Measurements from ENCODE around the gene PAX2.

Gene PAX2

DNA sequence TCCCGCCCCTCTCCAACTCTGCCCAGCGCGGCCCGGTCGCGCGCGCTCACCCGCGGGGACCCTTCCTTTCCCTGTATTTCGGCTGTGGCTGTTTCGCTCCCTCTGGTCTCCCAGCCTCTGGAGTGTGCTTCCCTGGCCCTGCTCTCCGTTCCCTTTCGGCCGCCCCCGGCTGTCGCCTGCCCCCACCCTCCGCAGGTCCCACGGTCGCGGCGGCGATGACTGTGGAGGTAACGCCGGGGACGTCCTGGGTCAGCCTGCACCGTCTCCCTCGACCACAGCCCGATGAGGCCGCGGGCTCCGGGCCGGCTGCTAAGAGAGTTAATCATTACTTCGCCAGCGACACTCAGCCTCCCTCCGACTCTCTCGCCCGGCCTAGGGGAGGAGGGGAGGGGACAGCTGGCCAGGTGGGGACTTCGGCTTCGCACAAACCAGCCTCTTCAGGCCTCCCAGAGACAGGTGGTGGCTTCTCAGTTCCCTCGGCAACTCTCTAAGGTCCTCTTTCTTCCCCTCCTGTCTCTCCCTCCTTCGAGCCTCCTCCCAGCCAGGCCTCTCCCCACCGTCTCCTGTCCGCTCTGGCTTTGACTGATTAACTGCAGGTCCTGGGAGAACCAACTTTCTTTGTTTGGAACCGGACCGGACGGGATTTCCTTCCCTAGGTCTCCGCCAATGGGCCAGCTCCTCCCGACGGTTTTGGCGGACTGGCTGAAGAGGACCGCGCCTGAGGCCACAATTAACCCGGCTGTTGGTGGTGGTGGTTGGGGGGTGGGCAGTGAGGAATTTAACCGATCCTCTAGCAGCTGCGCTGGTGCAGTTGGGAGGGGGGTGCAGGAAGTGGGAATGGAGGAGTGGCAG, 5.6 kb upstream of the PAX2 start:
- no peak for DNase-seq (ENCODE audit: low spot score)

DNA sequence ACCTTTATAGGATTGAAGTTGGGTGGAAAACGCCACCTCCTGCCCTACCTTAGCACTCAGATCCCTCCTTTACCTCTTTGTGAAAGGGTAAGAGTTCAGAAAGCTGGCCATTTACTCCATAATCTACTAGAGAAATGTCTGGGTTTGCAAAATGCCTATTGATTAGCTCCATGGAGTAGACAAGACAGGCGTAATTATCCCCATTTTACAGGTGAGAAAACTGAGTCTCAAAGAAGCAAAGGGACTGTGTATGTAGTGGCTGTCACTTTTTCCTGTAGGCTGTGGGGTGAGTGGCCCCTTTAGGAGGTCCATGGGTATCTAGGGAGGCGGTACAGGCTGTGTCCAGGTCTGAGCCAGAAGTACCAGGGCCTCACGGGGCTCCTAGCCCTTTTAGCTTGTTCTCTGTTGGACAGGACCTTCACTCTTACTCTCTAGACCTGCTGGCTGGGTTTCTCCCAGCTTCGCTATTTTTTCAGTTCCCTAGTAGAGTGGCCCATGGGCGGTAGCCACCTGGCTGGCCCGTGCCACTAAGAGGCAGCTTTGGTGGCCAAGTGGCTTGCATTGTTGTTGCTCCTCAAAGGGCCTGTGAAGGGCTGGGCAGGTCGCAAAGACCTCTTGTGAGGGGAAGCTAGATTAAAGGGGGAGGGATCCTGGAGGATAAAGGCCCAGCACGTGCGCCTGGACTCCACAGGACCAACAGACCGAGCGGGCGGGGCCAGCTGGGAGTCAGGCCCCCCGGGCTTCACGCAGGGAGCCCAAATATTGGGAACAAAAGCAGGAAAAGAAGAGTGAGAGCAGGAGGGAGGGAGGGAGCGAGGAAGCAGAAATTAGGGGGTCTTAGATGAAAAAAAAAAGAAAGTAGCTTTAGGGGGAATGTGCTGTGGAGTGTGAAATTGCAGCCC, 4.7 kb upstream of the PAX2 start:
- DNase-seq (ENCODE audit: low spot score): no peak

DNA sequence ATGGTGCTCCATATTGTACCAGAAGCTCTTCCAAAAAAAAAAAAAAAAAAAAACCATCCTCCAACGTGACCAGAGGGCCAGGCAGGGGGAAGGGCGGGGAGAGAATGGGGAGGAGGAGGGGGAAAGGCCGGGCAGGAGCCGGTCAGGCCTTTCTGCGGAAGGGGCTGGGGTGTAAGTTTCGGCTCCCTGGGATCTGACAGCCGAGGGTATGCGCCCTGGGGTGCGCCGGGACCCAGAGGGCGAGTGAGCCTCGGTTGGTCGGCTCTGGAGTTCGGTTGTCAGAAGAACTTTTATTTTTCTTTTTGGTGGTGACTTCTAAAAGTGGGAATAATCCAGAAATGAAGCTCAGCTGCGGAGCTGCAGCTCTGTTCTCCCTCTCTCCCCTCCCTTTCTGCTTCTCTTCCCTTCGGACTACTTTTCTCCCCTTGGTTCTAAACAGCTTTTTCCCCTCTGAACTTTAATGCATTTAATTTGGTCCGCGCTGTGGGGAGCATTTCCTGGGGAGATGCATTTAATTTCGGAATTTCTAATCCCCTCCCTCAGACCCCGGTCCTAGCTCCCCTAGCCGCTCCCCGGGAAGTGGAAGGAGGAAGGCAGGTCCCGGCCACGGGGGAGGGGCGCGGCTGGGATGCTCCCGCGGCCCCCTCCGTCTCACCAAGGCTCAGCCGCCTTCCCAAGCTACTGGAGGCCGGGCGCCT, 3.9 kb upstream of the PAX2 start:
- no peak for DNase-seq (ENCODE audit: low spot score)

DNA sequence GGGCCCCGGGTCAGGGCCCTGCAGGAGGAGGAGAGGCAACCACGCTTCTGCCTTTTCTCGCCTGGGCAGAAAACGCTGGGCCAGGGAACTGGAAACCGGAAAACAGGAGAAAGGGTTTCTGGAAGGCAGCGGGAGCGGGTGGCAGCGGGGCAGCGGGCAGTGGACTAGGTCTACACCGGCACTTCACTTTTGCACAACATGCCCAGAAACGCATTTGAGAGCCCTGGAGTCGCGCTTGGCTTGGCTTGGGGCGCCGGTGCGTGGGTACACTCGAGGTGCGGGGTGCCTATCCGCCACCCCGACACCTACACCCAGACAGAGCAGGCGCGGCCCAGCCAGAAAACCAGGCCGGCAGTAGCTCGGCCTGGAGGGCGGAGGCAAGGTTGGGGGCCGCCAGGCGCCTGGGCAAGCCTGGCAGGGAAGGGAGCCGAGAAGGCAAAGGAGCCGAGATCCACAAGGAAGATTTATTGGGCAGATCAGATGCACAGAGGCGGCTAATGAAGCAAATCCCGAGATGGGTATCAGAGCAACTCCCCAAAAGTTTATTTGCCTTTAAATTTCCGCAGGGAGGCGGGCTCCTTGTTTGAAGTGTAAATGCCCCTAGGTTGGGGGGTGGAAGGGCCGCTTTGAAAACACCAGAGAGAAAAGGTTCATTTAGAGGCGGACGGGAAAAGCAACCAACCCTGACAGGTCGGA, 3.2 kb upstream of the PAX2 start:
- no peak for DNase-seq (ENCODE audit: low spot score)

DNA sequence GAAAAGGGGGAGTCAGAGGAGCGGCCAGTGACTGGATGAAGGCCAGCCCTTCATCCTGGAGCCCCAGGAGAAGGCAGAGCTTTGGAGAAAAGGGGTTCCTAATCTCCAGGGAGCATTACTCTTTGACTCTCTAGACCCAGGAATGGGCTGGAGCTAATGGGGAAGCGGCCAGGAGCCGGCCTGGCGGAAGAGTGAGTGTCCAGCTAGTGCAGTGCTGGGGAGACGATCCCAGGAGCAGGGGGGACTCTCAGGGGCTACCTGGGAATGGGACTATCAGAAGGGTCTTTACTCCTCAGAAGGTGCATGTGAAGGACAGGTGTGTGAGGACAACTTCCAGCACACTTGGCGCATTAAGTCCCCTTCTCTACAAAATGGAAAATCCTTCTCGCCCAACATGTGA, 2.4 kb upstream of the PAX2 start:
- DNase-seq (ENCODE audit: low spot score): no peak

DNA sequence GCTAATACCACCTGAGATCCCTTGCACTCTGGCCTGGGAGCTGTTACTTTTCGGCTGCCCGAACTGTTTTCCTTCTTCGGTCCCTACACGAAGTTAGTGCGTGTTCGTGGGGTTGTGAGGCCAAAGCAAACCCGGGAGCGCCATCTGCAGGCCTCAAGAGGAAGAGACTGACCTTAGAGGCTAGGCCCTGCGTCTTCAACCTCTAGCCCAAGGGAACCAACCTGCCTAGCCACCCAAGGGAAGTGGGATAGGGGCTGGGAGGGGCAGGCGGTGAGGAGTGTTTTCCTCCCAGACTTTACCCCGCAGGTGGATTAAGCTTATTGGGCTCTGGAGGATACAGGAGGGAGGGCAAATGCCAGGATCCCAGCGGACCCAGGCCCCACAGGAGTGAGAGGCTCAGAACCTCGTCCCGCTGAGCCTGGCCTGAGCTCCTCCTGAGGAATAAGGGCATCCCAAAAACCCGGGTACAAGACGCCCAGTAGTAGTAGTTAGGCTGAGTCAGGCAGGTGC, 1.7 kb upstream of the PAX2 start:
- DNase-seq (ENCODE audit: low spot score): no peak

DNA sequence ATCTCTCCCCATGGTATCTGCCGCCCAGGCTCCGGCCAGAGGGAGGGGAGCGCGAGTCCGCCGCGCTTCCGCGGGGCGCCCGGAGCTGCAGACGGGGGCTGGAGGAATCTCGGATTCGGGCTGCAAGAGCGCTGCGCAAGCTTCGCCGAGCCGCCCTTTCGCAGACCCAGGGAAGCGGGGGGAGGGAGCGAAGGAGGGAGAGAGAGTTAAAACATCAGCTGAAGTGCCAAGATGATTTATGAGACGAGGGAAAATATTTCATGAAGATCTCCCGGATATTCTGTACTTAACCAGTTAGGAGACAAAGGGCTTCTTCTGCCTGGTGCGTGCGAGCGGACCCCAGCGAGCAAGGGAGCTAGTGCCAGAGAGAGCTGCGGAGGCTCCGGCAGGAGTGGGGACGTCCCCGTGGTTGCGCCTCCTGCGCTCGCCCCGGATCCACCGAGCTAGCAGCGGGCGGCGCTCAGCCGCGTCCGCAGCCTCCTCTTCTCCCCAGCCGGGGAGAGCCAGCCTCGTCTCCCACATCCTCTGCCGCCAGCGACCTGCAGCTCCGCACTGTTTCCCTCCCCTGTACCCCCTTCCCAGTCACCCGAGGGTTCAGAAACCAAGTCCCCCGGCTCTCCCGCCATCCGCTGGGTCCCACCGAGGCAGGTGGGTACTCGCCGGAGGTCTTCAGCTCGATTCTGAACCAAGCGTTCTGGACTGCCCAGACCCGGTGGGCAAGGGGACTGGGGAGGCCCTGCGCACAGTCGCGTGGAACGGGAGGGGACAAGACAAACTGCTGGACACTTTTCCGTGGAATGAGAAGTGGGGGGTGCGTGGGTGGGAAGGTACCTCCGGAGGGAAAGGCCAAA, 1.0 kb upstream of the PAX2 start:
- no peak for DNase-seq (ENCODE audit: low spot score)

DNA sequence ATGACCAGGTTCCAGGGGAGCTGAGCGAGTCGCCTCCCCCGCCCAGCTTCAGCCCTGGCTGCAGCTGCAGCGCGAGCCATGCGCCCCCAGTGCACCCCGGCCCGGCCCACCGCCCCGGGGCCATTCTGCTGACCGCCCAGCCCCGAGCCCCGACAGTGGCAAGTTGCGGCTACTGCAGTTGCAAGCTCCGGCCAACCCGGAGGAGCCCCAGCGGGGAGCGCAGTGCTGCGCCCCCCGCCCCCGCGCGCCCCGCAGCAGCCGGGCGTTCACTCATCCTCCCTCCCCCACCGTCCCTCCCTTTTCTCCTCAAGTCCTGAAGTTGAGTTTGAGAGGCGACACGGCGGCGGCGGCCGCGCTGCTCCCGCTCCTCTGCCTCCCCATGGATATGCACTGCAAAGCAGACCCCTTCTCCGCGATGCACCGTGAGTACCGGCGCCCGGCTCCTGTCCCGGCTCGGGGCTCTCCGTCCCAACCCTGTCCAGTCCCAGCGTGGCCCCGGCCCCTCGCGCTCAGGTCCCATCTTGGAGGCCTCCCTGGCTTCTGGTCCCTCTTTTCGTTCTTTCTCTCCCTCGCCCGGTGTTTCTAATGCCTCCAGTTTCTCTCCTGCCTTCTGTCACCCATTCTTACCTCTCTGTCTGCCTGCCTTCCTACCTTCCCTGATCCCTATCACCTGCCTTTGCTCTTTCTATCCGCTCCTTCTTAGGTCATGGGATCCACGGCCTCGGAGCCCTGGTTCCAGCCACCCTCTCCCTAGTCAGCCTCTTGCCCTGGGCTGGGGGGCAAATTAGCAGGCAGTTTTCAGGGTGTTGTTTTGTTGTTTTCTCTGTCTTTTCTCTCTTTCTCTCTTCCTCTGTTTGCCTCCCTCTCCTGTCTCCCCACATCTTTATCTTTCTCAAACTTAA, 751 bp downstream of the PAX2 start:
- no peak for DNase-seq (ENCODE audit: low spot score)

DNA sequence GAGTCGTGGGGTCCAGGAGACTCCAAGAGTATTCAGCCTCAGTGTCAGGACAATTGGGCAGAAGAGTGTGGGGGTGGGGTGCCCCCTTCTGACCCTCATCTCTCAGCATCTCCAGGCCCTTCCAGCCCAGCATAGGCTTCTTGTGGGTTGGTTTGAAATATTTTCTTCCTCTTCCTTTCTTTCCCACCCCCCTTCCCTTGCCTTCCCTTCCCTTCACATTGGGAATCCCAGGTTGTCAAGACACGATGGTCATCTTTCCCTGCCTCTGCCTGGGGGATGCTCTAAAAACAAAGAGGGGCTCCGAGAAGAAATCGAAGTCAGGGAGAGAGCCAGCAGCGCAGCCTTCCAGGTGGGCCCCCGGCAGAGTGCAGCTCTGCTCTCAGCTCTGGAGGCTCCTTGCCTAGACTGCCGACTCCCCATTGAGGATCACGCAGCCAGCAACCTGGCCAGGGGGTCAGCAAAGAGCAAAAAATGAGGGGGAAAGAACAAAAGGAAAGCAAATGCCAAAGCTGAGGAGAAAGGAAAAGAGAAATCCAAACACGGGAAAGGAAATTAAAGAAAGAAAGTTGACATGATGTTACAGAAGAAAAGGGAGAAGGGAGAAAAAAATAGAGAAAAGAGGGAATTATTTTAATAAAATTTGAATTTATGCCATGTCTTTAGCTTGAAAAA, 1.5 kb downstream of the PAX2 start:
- no peak for DNase-seq (ENCODE audit: low spot score)

DNA sequence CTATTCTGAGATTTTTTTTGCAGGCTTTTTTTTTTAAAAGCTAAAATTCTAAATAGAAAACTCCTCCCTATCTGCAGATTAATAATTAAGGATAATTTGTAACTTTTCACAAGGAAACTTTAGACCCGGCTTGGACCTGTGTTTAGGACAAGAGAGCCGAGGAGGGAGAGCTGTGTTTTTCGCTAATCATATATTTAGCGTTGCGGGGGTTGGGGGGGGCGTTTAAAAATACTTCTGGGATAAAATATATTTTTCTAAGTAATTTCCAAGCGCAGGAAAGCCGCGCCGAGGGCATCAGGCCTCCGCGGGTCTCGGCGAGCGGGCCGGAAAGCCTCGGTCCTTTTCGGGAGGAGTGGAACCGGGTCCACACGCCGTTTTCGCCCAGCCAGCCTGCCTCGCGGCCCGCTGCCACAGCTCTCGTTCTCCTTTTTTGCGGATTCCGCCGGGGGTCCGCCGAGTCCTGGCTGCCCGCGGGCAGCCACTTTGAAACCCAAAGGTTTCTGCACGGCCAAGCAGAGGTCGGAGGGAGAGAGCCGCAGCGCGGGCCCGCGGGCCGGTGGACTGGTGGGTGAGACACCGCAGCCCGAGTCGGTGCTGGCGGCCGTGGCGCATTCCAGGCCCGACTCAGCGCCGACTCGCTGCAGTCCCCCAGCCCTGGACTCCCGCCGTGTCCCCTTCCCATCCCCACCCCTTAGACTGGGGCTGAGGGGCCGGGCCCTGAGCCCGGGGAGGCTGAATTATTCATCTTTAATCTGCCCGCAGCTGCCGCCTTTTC, 2.3 kb downstream of the PAX2 start:
- no peak for DNase-seq (ENCODE audit: low spot score)

DNA sequence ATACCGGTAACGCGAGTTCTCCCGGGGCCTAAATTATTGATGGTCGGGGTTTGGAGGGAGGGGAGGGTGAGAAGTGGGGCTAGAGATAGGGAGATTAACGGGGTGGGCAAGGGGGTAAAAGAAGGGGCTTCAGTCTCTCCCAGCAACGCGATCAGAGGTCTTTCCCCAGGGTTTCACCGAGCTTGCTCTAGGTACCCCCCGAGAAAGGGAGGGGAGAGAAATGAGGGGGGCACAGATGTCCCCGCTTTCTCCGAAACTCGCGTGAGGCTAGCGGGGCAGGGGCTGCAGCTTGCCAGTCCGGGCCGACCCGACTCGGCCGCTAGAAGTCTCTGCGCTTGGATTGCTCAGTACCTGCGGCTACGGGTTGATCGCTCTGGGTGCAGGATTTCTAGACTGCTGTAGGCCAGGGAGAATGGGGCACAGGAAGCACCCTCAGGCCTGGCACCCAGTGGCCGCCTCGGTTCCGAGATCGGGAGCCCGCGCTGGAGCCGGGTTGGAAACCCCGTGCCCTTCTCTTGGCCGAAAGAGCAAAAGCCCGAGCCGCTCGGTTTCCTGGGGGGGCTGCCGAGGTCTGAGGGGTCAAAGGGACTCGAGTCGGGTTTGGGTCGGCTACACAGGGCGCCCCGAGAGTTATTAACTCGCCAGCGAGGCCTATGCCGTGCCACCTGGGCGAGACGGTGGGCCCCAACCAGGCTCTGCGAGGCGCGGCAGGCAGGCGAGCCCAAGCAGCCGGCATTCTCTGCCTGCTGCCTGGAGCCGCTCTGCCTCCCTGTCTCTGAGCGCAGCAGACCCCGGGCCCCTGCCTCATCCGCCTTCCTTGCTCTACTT, 3.1 kb downstream of the PAX2 start:
- no peak for DNase-seq (ENCODE audit: low spot score)

DNA sequence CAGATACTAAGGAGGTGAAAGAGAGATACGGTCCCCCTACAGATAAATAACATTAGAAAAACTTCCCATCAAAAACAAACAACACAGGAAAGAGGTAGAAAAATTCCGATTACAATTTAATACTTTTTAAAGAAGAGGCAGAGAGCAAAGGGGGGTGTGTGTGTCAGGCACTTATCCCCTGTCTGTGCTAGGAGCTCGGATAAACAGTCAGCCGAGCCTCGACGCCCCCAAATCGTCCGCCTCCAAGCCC, 3.6 kb downstream of the PAX2 start:
- DNase-seq (ENCODE audit: low spot score): no peak

DNA sequence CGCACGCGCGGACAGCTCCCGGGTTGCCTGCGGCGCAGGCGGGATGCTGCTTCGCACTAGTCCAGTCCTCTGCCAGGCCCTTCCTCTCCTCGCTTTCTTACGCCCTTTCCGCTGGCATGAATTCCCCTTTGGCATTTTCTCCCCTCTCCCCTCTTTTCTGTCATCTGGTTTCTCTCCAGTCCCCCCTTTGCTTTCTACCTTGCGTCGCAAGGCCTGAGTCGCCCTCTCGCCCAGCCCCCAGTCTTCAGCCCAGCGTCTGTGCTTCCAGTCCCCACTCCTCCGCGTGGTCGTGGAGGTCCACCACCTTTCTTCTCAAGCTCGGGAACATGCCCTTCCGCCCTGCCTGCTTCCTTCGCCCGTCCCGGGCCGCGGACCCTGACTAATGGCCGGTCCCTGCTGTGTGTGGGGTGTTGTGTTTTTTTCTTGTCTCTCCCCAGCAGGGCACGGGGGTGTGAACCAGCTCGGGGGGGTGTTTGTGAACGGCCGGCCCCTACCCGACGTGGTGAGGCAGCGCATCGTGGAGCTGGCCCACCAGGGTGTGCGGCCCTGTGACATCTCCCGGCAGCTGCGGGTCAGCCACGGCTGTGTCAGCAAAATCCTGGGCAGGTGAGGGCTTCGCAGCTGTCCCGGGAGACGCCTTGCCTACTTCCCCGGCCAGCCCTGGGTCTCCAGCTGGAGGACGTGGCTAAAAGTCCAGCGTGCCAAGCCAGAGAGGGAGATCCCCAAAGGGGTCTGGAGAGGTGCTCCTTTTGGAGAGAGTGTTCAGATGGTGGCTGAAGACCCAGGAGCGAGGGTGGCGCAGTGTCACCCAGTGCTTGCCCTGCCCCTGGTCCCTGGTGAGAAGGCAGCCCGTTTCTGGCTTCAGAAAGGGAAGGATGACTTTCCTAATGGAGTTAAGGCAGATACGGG, 4.2 kb downstream of the PAX2 start:
- DNase-seq (ENCODE audit: low spot score): no peak

DNA sequence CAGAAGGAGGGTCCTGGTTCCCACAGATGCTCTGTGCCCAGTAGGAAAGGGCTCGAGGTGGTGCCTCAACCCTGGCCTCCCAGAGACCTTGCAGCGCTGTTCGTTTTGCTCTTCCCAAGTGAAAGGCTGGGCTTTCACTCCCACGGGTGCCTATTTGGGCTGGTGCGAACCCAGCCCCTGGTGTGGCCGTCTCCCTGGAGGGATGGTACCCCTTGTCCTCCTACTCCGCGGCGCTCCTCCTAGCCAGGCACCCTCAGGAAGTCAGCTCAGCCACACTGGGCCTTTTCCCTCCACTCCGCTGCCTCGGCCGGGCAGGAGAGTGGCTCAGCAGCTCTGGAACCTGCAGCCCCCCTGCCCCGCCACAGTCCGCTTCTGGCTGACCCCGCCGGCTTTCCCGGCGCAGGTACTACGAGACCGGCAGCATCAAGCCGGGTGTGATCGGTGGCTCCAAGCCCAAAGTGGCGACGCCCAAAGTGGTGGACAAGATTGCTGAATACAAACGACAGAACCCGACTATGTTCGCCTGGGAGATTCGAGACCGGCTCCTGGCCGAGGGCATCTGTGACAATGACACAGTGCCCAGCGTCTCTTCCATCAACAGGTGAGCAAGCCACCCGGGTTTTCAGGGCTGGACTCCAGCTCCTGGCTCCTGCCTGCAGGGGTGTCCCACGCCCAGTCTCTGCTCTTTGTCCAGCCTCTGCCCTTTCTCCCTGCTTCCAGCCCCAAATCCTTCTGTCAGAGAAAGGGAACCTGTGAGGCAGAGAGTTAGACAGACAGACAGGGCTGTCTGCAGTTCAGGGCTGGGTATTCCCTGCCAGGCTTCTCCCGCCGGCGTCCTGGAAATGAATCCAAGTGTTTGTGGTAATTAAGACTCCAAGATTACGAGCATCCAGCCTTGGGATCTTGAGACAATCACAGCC, 5.2 kb downstream of the PAX2 start:
- no peak for DNase-seq (ENCODE audit: low spot score)

DNA sequence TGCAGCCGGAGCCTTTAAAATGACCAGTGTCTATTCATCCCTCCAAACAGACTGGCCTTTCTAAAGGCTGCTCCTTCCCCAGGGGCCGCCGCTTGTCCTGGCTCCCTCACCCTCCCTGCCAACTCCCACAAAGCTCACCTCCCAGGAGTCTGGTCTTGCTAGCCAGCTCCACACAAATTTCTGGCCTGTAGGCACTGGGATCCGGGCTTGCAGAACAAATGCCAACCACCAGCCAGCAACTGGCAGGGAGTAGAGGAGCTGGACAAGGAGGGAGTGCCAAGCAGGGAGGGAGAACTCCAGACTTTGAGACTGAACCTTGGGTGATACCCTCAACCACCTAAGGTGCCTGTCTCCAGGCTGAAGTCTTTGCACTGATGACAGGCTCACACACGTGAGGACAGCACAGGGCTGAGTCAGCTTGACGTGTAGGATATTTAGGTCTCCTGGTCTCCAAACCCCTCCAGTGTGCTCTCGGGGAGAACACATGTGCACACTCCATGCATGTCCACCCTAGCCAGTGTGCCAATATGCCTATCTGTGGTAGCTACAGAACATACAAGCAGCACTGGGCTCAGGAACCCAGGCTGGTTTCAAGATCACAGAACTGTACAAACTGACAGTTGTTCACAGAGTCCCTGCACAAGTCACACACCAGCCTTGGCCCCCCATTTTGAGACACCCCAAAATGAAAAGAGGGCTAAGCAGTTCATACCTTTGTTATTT, 6.0 kb downstream of the PAX2 start:
- DNase-seq (ENCODE audit: low spot score): no peak

Measured in D341Med (cell line).